ENCODE data around the gene IFT74.

GRCh38 chr9:27078685-27079084 is 122.5 kb downstream of the IFT74 start:
- TF ChIP-seq, protein P1, sequence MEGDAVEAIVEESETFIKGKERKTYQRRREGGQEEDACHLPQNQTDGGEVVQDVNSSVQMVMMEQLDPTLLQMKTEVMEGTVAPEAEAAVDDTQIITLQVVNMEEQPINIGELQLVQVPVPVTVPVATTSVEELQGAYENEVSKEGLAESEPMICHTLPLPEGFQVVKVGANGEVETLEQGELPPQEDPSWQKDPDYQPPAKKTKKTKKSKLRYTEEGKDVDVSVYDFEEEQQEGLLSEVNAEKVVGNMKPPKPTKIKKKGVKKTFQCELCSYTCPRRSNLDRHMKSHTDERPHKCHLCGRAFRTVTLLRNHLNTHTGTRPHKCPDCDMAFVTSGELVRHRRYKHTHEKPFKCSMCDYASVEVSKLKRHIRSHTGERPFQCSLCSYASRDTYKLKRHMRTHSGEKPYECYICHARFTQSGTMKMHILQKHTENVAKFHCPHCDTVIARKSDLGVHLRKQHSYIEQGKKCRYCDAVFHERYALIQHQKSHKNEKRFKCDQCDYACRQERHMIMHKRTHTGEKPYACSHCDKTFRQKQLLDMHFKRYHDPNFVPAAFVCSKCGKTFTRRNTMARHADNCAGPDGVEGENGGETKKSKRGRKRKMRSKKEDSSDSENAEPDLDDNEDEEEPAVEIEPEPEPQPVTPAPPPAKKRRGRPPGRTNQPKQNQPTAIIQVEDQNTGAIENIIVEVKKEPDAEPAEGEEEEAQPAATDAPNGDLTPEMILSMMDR (conservative IDR thresholded peaks at IDR 0.05; ENCODE audit: low read length) = no peak
- TF ChIP-seq EZH2phosphoT487 (IDR thresholded peaks at IDR 0.05; ENCODE audit: borderline replicate concordance, low read depth, low read length) = no peak

Measured in OCI-LY7 (cell line).